NCI-H1930 (cell line): ENCODE data around the gene TXNDC2.
"Not testable (repeated sequence)": the region's sequence is repeated elsewhere in the genome, so short reads cannot be mapped to it uniquely, and the experiment has no call there.

Experiments
- DNase-seq, 2 experiments: peaks; one replicate each; lab custom pipeline; 2025; lab: John Stamatoyannopoulos, UW

The TXNDC2 gene

DNA sequence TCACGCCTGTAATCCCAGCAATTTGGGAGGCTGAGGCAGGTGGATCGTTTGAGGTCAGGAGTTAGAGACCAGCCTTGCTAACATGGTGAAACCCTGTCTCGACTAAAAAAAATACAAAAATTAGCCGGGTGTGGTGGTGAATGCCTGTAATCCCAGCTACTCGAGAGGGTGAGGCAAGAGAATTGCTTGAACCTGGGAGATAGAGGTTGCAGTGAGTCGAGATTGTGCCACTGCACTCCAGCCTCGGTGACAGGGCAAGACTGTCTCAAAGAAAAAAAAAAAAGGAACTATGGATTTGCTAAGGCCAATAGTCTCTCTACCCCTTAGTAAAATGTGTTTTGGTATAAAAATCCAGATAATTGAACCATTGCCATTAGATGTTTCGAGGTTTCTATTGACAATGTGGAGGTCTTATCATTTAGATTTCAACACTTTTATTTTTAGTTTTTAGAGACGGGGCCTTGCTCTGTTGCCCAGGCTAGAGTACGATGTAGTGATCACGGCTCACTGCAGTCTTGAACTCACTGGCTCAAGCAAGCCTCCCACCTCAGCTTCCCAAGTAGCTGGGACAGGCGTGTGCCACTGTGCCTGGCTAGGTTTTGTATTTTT, 1.1 kb upstream of the TXNDC2 start:
- DNase-seq: no peak

DNA sequence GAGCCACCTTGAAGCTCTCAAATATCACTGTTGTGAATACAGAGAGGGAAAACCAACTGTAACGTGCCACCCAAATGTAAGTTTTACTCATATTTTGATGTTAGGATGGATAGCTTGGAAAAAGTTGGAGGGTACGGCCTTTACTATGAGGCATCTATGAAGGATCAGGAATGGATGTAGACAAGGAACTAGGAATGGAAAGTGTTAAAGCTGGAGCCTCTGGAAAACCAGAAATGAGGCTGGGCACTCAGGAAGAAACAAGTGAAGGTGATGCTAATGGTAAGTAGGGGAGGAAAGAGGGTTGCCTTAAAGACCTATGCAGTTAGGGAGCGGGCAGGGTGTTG, 204 bp downstream of the TXNDC2 start:
- DNase-seq: no peak

DNA sequence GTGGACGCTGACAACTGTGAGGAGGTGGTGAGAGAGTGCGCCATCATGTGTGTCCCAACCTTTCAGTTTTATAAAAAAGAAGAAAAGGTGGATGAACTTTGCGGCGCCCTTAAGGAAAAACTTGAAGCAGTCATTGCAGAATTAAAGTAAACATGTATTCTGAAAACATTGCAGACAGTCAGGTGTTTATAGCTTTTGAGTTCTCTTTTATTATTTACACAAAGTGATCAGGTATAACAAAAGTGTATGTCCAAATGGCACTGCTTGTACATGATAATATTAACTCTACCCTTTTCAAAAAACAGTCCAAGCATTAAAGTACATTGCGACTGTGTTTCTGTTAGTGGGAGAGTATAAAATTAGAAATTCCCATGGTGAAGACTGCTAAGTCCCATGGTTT, 2.2 kb downstream of the TXNDC2 start:
- DNase-seq: no peak

DNA sequence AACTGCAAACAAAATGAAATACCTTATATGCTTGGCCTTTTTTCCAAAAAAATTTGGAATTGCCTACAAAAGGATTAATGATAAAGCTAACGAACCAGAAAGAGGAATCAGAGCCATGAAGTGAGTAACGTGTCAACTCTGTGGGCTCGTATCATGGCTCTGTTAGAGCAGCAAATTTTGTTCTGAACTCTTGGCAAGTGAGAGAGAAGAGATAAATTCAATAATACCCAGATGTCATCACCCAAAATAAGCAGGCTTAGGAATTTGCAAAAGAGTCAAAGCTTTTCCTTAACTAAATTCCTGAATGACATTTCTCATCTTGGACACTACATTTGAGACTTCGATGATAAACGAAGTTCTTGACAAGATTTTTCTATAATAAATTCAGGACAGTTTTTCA, 4.4 kb downstream of the TXNDC2 start:
- no peak for DNase-seq

DNA sequence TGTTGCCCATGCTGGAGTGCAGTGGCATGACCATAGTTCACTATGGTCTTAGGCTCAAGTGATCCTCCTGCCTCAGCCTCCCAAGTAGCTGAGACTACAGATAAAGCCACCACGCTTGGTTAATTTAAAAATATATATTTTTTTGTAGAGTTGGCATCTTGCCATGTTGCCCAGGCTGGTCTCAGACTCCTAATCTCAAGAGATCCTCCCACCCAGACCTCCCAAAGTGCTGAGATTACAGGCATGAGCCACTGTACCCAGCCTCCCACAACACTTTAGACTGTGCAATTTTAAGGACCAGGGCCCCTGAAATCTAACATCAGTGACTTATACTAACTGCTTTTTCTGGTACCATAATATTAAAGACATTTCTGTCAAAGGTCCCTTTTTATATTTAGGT, 5.2 kb downstream of the TXNDC2 start:
- no peak for DNase-seq

DNA sequence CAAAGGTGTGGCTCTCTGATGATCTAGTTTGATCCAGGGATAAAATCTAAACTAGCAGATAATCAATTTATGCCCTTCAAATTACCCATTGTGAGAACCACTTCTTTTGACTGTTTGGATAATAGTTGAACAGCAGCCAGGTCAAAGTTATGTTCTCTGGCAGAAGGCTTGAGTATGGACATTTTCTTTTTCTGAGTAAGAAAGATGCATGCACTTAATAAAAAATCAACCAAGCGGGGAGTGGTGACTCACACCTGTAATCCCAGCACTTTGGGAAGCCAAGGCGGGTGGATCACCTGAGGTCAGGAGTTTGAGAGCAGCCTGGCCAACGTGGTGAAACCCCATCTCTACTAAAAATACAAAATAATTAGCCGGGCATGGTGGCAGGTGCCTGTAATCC, 5.7 kb downstream of the TXNDC2 start:
- not testable (repeated sequence) for DNase-seq

DNA sequence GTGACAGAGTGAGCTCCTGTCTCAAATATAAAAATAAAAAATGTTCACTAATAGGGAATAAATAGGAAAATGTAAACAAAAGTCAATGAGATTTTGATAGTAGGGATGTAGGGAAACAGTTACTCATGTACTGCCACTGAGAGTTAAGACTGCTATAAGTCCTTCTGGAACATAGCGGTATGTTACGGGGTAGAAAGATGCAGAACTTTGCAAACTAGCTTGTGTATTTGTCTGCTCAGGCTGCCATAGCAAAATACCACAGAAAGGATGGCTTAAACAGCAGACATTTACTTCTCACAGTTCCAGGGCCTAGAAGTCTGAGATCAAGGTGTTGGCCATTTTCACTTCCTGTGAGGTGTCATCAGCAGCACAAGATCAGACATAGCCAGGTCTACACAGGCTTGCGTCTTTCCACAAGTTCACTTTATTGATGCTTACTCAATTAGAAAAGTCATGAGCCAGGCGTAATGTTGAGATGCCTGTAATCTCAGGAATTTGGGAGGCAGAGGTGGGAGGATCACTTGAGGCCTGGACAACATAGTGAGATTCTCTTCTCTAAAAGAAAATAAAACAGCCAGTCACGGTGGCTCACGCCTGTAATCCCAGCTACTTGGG, 8.8 kb downstream of the TXNDC2 start:
- DNase-seq: no peak

DNA sequence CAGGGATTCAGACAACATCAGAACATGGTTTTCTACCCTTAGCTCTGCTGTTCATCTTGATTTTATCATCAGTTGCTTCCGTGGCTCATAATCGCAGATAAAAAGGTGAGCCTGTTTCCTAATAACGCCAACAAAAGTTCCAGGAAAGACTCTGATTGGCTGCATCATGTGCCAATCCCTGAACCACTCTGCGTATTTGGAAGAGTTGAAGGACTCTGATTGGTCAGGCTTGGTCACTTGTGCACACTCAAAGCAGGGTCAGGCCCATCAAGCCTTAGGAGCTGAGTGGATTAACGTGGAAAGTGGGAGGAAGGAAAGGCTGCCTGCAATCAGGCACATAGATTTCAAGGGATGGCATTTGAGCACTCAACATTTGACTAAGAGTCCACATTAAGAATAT, 11.4 kb downstream of the TXNDC2 start:
- no peak for DNase-seq

DNA sequence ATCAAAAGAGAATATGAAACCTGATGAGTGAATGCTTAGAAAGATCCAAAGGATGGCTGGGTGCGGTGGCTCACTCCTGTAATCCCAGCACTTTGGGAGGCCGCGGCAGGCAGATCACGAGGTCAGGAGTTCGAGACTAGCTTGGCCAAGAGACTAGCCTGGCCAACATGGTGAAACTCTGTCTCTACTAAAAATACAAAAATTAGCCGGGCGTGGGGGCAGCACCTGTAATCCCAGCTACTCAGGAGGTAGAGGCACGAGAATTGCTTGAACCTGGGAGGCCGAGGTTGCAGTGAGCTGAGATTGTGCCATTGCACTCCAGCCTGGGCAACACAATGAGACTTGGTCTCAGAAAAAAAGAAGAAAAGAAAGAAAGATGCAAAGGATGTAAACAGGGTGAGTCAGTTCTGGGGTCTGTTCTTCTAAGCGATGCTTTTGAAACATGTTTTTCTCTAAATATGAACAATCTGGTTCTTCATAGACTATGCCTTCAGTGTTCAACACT, 12.1 kb downstream of the TXNDC2 start:
- DNase-seq: not testable (repeated sequence)

DNA sequence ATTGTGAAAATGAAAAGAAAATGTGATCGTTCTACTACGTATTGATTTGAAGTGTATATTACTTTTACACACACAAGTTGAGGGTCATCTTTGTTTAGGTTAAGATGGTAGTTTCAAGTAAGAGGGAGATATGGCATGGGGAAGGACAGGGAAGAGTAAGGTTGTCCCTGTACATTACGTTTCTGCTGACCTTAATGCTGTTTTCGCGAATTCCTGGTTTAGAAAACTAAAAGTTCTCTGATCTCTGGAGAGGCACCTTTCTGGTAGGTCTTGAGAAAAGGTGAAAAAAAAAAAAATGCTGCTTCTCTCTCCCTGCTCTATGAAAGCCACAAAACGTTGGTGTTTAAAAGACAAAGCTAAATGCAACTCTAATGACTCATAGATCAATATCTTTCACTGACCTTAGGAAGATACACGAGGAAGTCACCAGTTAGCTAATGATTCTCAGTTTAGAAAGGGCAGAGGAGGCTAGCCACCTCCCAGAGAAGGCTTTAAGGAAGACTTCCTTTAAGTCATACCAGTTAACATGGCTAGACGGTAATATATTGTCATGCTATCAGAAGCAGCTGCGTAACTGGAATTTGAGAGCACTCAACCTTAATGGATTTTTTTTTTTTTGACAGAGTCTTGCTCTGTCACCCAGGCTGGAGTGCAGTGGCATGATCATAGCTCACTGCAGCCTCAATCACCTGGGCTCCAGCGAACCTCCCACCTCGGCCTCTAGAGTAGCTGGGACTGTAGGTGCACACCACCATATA, 13.2 kb downstream of the TXNDC2 start:
- no peak for DNase-seq

DNA sequence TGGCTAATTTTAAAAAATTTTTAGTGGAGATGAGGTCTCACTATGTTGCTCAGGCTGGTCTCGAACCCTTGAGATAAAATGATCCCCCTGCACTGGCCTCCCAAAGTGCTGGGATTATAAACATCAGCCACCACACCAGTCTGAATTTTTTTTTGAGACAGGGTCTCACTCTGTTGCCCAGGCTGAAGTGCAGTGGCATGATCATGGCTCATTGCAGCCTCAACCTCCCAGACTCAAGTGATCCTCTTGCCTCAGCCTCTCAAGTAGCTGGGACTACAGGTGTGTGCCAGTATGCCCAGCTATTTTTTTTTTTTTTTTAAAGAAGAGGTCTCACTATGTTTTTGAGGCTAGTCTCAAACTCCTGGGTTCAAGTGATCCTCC, 13.8 kb downstream of the TXNDC2 start:
- DNase-seq: not testable (repeated sequence)

DNA sequence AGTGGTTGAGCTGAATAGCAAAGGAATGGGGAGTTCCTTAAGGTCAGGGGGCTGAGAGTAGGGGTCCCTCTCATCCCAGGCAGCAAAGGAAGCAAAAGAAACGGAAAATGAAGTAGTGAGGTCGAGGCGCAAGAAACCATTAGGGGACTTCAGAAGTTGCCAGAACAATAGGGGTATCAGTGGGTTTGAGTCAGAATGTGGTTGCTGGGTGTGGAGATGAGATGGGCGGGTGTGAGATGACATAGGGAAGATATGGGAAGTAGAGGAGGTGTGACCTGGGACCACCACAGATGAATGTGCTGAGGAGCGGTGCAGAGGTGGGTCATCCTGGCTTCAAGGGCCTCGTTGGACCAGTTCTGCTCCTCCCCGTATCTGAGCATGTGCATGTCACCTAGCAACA, 14.9 kb downstream of the TXNDC2 start:
- no peak for DNase-seq

DNA sequence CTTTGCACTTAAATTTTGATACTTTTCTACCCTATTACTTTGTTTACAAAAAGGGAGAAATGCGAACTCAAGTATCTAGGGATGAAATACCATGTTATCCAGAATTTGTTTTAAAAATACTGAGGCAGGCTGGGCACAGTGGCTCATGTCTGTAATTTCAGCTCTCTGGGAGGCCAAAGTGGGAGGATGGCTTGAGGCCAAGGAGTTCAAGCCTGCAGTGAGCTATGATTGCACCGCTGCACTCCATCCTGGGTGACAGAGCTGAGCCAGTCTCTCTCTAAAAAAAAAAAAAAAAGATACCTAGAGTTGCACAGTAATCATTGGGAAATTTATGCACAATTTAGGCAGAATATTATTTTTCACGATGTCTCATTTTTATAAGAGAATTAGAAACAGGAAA, 15.6 kb downstream of the TXNDC2 start:
- no peak for DNase-seq

DNA sequence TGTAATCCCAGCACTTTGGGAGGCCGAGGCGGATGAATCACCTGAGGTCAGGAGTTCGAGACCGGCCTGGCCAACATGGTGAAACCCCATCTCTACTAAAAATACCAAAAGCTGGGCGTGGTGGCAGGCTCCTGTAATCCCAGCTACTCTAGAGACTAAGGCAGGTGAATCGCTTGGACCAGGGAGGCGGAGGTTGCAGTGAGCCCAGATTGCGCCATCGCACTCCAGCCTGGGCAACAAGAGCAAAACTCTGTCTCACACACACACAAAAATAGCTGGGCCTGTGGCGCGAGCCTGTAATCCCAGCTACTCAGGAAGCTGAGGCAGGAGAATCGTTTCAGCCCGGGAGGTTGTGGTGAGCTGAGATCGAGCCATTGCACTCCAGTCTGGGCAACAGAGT, 16.5 kb downstream of the TXNDC2 start:
- DNase-seq: not testable (repeated sequence)

DNA sequence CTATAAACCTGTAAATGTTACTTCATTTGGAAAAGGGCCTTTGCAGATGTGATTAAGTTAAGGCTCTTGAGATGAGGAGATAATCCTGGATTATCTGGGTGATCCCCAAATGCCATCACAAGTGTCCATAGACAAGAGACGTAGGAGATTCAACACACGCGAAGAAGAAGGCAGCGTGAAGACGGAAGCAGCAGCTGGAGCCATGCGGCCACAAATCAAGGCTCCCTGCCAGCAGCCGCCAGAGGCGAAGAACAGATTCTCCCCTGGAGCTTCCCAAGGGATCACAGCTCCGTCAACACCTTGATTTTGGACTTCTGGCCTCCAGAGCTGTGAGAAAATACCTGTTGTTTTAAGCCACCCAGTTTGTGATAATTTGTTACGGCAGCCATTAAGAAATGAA, 17.1 kb downstream of the TXNDC2 start:
- DNase-seq: no peak

DNA sequence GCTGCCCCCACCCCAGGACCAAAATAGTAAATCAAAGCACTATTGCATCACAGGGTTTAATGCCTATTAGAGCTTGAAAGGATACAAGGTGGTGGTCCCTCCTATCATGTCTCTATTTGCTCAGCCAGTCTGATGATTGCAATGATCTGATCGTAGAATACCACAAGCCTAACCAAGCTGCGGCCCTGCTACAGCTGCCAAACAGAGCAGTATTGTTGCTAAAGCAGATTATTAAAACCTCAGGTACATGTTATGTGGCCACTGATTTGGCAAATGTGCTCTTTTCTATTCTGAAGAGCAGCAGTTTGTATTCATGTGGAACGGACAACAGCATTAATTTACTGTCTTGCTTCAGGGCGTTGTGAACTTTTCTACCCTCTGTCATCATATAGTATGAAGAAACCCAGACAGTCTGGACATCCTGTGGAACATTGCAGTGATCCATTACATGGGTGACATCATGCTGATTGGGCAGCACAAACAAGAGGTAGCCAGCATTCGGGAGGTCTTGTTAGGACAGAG, 19.7 kb downstream of the TXNDC2 start:
- DNase-seq: no peak

DNA sequence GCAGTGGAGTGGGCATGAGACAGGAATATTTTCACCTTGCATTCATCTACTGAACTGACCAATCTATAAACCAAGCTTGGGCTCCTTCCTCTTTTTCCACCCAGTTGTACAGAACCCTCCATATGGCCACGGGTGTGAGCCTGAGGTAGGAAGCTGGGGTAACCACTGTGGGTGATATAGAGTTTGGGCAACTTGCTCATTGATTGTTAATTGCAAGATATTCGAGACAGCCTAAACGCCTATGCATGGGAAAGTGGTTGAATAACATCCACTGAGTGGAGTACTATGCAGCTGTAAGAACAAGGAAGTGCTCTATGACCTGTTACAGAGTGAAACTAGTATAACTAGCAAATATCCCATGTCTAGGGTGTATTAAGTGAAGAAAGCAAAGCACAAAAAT, 20.7 kb downstream of the TXNDC2 start:
- DNase-seq: no peak

DNA sequence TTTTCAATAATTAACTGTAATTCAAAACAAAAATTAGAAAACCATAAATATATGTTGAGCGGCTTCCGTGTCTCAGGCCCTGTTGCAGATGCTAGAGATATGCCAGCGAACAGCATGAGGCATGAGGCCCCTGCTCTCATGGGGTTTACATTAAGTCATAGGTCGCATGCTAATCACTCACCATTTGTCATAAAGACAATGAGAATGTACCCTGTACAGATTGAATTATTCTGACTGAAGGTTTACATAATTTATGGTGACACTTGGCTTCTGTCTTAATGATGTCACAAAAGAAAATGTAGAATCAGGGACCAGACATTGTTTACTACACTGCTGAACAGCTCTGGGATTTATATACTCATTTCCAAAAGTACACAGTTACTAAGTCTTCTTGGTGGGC, 22.1 kb downstream of the TXNDC2 start:
- no peak for DNase-seq

DNA sequence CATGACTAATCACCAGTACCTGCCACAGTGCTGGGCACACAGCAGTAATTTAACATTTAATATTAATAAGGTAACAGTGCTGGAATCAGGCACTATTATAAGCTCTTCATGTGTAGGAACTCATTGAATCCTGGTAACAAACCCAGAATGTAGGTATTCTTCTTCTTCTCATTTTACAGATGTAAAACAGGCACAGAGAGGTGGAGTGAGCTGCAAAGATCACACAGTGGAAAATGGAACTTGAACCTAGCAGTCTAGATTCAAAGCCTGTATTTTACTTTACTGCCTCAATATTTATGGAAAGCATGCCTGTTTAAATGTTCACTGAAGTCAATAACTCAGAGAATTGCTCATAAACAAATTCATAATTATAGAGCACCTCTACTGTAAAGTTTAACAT, 24.3 kb downstream of the TXNDC2 start:
- DNase-seq: no peak

DNA sequence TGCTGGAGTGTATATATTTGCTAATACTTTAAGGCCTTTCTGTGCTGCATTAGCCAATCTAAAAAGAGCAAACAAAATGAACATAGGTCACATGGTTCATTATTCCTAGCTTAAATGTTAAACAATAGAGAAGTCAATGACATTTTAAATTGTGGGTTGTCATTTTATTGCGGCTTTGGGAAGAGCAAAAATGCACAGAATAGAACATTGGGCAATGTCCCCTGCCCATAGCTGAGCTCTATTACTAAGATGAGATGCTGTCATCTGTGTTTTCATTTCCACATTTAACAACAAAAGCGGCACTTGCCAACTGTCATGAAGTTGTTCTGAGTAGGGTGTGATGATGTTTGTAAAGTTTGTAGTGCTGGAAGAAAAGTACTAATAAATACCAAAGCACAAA, 24.9 kb downstream of the TXNDC2 start:
- no peak for DNase-seq

DNA sequence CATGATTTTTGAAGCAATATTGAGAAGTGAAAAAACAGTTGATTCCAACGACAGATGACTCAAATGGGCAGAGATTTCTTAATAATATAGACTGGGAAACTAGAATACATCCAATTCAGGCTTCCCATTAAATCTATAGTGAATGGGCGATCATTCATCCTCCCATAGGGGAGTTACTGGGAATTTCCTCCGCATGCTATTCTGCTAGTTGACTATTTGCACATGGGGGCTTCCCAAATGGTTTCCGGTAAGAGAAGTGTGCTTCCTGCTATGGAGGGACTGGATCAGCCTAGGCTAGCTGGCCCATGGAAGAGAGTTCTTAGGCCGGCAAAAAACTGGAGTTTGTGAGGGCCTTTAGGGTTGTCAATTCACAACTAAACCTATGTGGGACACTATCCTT, 25.5 kb downstream of the TXNDC2 start:
- no peak for DNase-seq

DNA sequence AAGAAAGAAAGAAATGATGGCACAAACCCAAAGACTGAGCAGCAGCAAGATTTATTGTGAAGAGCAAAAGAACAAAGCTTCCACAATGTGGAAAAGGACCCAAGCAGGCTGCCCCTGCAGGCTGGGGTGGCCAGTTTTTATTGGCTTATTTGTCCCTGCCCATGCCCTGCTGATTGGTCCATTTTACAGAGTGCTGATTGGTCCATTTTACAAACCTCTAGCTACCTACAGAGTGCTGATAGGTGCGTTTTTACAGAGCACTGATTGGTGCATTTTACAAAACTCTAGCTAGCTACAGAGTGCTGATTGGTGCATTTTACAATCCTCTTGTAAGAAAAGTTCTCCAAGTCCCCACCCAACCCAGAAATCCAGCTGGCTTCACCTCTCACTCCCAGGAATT, 26.5 kb downstream of the TXNDC2 start:
- DNase-seq: not testable (repeated sequence)

DNA sequence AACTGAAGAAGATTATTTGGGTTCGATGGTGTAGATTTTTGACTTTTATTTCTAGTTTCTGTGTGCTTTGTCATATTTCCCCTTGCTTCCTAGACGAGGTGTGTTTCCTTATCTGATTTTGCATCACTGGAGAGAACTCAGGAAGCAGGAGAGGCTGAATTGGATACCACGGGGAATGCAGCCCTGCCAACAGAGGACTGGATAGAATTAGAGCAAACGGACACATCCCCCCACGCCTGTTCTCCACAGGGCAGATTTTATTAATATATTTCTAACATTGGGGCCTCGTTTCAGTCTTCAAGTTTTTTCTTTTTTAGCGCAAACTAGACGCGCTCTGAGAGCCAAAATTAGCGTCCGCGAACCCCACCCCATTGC, 27.4 kb downstream of the TXNDC2 start:
- no peak for DNase-seq
